Trophoblast cell (in vitro differentiated cells and primary cell): ENCODE data around the gene CDKN2A.
A peak's percentile ranks its signal among the peaks of the same experiment; 100 is the strongest.

Experiments
- DNase-seq, 2 donors: peaks; one replicate each; pipeline ENCODE4 v3.0.0-alpha.2; 2016
- H2AFZ ChIP-seq: 2 replicates; pipeline ENCODE4 v1.6.1; 2013; ENCODE audit warnings: low read length, moderate library complexity, mild to moderate bottlenecking; ENCODE audit not compliant: insufficient read depth, poor library complexity
- H2AK5ac ChIP-seq: 2 replicates; pipeline ENCODE4 v1.6.1; 2013; ENCODE audit warnings: mild to moderate bottlenecking, low read length
- H2BK120ac ChIP-seq: 2 replicates; pipeline ENCODE4 v1.6.1; 2013; ENCODE audit warnings: low read length, mild to moderate bottlenecking, moderate library complexity; ENCODE audit not compliant: insufficient read depth, poor library complexity
- H2BK12ac ChIP-seq: 2 replicates; pipeline ENCODE4 v1.6.1; 2013; ENCODE audit warnings: mild to moderate bottlenecking, low read length, moderate library complexity
- H2BK5ac ChIP-seq: 2 replicates; pipeline ENCODE4 v1.6.1; 2013; ENCODE audit warnings: low read length, low read depth, moderate library complexity, mild to moderate bottlenecking; ENCODE audit not compliant: poor library complexity
- H3K14ac ChIP-seq: 2 replicates; pipeline ENCODE4 v1.6.1; 2013; ENCODE audit warnings: mild to moderate bottlenecking, low read length
- H3K18ac ChIP-seq: 2 replicates; pipeline ENCODE4 v1.6.1; 2013; ENCODE audit warnings: mild to moderate bottlenecking, low read length
- H3K23ac ChIP-seq: 2 replicates; pipeline ENCODE4 v1.6.1; 2013; ENCODE audit warnings: low read length
- H3K27ac ChIP-seq: 2 replicates; pipeline ENCODE4 v1.5.1; 2013; ENCODE audit warnings: low read depth, mild to moderate bottlenecking, inconsistent platforms, low read length, moderate library complexity
- H3K27me3 ChIP-seq: 2 replicates; pipeline ENCODE4 v1.6.1; 2013; ENCODE audit warnings: inconsistent platforms, mild to moderate bottlenecking, low read length, moderate library complexity; ENCODE audit not compliant: insufficient read depth
- H3K36me3 ChIP-seq, 2 experiments: 1 replicate in 1 of 2; 2 replicates in 1 of 2; pipeline ENCODE4 v1.6.1; 2013; ENCODE audit warnings: low read length in 2 of 2, mild to moderate bottlenecking in 2 of 2, moderate library complexity in 1 of 2; ENCODE audit not compliant: insufficient read depth in 2 of 2, control insufficient read depth in 1 of 2
- H3K4ac ChIP-seq: 2 replicates; pipeline ENCODE4 v1.6.1; 2013; ENCODE audit warnings: low read depth, mild to moderate bottlenecking, low read length, moderate library complexity
- H3K4me1 ChIP-seq, 2 experiments: 1 replicate in 1 of 2; 2 replicates in 1 of 2; pipeline ENCODE4 v1.6.1; 2013; ENCODE audit warnings: low read length in 2 of 2, mild to moderate bottlenecking in 2 of 2, moderate library complexity in 1 of 2; ENCODE audit not compliant: insufficient read depth in 2 of 2, control insufficient read depth in 1 of 2
- H3K4me2 ChIP-seq: 2 replicates; pipeline ENCODE4 v1.6.1; 2013; ENCODE audit warnings: inconsistent platforms, mild to moderate bottlenecking, low read length, moderate library complexity
- H3K4me3 ChIP-seq: 2 replicates; pipeline ENCODE4 v1.5.1; 2013; ENCODE audit warnings: mild to moderate bottlenecking, low read depth, low read length, inconsistent platforms
- H3K79me1 ChIP-seq: one replicate; pipeline ENCODE4 v1.6.1; 2013; ENCODE audit warnings: low read length
- H3K79me2 ChIP-seq: 2 replicates; pipeline ENCODE4 v1.6.1; 2013; ENCODE audit warnings: low read length, mild to moderate bottlenecking; ENCODE audit not compliant: control insufficient read depth, insufficient read depth, poor library complexity
- H3K9ac ChIP-seq: 2 replicates; pipeline ENCODE4 v1.6.1; 2013; ENCODE audit warnings: mild to moderate bottlenecking, low read length
- H3K9me3 ChIP-seq: 2 replicates; pipeline ENCODE4 v1.6.1; 2013; ENCODE audit warnings: low read depth, mild to moderate bottlenecking, control low read depth, inconsistent platforms, low read length; ENCODE audit not compliant: insufficient read depth
- H4K12ac ChIP-seq: 2 replicates; pipeline ENCODE4 v1.6.1; 2013; ENCODE audit warnings: low read depth, mild to moderate bottlenecking, low read length, moderate library complexity
- H4K8ac ChIP-seq: 2 replicates; pipeline ENCODE4 v1.6.1; 2013; ENCODE audit warnings: low read depth, mild to moderate bottlenecking, low read length, moderate library complexity
- H4K91ac ChIP-seq: one replicate; pipeline ENCODE4 v1.6.1; 2013; ENCODE audit warnings: low read depth, mild to moderate bottlenecking, low read length, moderate library complexity
- WGBS: extraction: QIAGEN DNeasy Blood & Tissue Kit; methylation state at CpG from one replicate; pipeline ENCODE4 v1.1.7; 2013; ENCODE audit warnings: missing lambda C conversion rate; ENCODE audit not compliant: insufficient read length, insufficient coverage; ENCODE audit errors: extremely low coverage; 5-methylcytosine and 5-hydroxymethylcytosine counted together

Gene CDKN2A

DNA sequence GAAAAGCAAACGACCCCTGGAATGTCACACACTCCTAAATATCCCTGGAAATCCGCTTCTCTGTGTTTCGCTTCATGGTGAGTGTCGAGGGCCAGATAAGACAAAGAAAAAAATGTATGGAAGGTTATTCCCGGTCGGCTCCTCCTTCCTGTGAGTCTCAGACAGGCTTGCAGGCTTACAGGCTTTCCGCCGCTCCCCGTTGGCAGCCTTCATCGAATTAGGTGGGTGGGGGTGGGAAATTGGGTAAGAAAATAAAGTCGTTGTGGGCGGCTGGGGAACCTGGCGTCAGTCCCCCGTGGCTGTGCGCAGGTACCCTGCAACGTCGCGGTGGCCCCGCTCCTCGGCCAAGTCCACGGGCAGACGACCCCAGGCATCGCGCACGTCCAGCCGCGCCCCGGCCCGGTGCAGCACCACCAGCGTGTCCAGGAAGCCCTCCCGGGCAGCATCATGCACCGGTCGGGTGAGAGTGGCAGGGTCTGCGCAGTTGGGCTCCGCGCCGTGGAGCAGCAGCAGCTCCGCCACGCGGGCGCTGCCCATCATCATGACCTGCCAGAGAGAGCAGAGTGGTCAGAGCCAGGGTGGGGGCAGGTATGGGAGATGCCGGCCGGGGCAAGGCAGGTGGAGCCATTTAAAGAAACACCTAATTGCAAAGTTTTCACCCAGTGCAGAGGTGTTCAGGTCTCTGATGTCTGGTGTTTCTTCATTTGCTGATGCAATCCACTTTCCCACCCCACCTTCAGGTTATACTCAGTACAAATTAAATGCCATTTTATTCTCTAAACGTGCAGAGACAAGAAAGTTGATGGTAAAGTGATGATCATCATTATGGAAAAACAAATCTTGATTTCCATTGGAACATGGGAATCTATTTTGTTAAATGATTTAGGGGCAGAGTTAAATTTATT, 11.8 kb upstream of the CDKN2A start:
- H3K9me3 ChIP-seq, result peaks cover 4% of the 10 kb centered on the region
- H3K23ac ChIP-seq, result no peak overlapping the region
- no peak overlapping the region for H2AK5ac ChIP-seq
- H3K79me1 ChIP-seq, result peaks cover 4% of the 10 kb centered on the region
- no peak overlapping the region for H2BK5ac ChIP-seq
- no peak overlapping the region for H4K91ac ChIP-seq
- no CpG with 5 or more reads among the region's 44 CpGs for WGBS
- H3K4me2 ChIP-seq, result peak overlapping the region; percentile 64
- H4K8ac ChIP-seq, result no peak overlapping the region
- H3K4me3 ChIP-seq, result peak overlapping the region; percentile 62
- no peak overlapping the region for H2AFZ ChIP-seq
- H3K27ac ChIP-seq, result no peak overlapping the region
- peaks cover 13% of the 10 kb centered on the region in 2 experiments for H3K36me3 ChIP-seq
- no peak overlapping the region for H2BK12ac ChIP-seq
- H3K4ac ChIP-seq, result no peak overlapping the region
- H3K79me2 ChIP-seq, result peaks cover 5% of the 10 kb centered on the region
- H3K14ac ChIP-seq, result no peak overlapping the region
- no peak overlapping the region for H2BK120ac ChIP-seq
- no peaks in the 10 kb centered on the region for H3K27me3 ChIP-seq
- DNase-seq, result no peak
- H3K4me1 ChIP-seq, result peaks cover 4 to 12% of the 10 kb centered on the region in 2 experiments
- H4K12ac ChIP-seq, result no peak overlapping the region
- H3K18ac ChIP-seq, result peak overlapping the region; percentile 33
- peak overlapping the region; percentile 1 for H3K9ac ChIP-seq

DNA sequence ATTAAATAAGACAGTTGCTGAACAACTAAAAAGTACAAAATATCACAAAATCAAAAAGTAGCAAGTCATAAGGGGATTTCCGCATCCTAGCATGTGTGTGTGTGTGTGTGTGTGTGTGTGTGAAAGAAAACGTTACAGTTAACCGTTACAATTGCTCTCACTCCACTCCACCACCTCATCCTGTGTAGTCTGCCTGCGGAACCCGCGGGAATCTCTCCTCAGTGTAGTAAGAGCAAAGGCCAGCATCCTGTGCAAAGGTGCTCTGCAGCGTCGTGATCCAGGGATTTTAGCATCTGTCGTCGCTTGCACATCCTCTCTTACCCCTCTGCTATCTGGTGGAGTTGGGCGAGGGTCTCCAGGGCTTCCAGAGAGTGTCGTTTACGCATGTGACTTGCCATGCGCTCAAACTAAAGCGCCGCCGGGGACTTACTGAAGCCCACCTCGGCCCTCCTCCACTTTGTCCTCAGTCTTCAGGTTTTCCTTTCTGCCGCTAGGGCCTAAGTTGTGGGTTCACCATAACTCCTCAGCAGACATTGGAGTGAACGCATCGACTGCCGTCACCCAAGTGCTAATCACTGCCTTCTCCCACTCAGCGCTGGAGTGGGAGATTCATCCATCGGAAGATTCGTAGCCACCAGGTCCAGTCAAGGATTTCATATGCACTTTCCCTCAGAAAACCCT, 11.0 kb upstream of the CDKN2A start:
- no peak overlapping the region for H2AK5ac ChIP-seq
- H4K8ac ChIP-seq, result no peak overlapping the region
- H3K23ac ChIP-seq, result no peak overlapping the region
- WGBS, result no CpG with 5 or more reads among the region's 25 CpGs
- H3K27ac ChIP-seq, result no peak overlapping the region
- no peak overlapping the region for H3K18ac ChIP-seq
- H3K4me2 ChIP-seq, result peak overlapping the region; percentile 64
- H2BK12ac ChIP-seq, result no peak overlapping the region
- H3K4ac ChIP-seq, result no peak overlapping the region
- H3K79me1 ChIP-seq, result peaks cover 4% of the 10 kb centered on the region
- H3K9ac ChIP-seq, result peak overlapping the region; percentile 1
- H2BK120ac ChIP-seq, result no peak overlapping the region
- peak overlapping the region; percentile 60 for H3K4me3 ChIP-seq
- no peak overlapping the region for H2AFZ ChIP-seq
- peaks cover 13% of the 10 kb centered on the region in 2 experiments for H3K36me3 ChIP-seq
- no peak overlapping the region for H2BK5ac ChIP-seq
- H3K14ac ChIP-seq, result no peak overlapping the region
- DNase-seq, result no peak
- no peak overlapping the region for H4K91ac ChIP-seq
- H3K27me3 ChIP-seq, result no peaks in the 10 kb centered on the region
- H3K4me1 ChIP-seq, result peaks cover 4 to 12% of the 10 kb centered on the region in 2 experiments
- H4K12ac ChIP-seq, result no peak overlapping the region
- peaks cover 5% of the 10 kb centered on the region for H3K79me2 ChIP-seq
- peaks cover 4% of the 10 kb centered on the region for H3K9me3 ChIP-seq

DNA sequence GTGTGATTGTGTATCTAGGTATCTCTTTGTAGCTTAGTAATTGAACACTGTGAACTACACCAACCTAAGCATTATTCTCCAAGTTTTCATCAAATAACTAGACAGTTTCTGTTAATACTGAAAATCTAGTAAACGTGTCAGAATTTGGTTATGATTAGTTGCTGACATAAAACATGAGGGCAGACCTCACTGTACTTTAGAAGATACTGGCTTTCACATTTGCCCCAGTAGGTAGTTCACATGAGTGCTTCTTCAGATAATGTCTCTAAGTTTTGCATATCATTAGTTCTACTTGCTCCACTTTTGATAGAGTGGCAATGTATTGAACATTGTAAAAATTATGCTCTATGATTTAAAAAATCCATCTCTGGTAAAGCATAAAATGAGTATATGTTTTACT, 7.8 kb upstream of the CDKN2A start:
- WGBS, result no CpG with 5 or more reads among the region's 1 CpG
- DNase-seq, result no peak

DNA sequence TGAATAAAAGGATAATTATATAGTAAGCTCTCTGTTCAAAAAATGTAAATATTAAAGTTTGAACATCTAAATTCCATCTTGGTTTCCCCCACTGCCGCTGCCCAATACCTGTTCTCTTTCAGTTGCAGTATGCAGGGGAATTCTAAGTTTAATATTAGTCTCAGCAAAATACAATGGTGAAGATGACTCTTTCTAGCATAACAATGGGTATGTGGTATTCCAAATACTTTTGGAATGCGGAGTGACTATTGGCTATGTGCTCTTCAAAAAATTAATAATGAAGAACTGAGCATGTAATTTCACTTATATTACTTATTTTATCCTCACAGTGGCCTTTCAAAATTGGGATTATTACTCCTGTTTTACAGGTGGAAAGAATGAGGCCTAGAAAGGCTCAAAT, 3.8 kb upstream of the CDKN2A start:
- Histone ChIP-seq H2BK12ac (no peak overlapping the region), H3K4ac (no peak overlapping the region), H3K14ac (no peak overlapping the region), H2AFZ (no peak overlapping the region), H3K4me2 (no peak overlapping the region), H3K79me1 (peaks cover 5% of the 10 kb centered on the region), H2AK5ac (no peak overlapping the region), H4K91ac (no peak overlapping the region), H4K8ac (no peak overlapping the region), H3K79me2 (peaks cover 6% of the 10 kb centered on the region), H3K36me3 (no peaks in the 10 kb centered on the region), H3K18ac (no peak overlapping the region), H3K9me3 (peaks cover 2% of the 10 kb centered on the region), H3K27me3 (peaks cover 15% of the 10 kb centered on the region), H3K23ac (no peak overlapping the region), H2BK5ac (no peak overlapping the region), H2BK120ac (no peak overlapping the region), H3K4me1 (peaks cover 6 to 10% of the 10 kb centered on the region in 2 experiments), H3K9ac (no peak overlapping the region), H3K4me3 (no peak overlapping the region), H4K12ac (no peak overlapping the region), H3K27ac (no peak overlapping the region)
- no peak for DNase-seq
- WGBS, result no CpG with 5 or more reads among the region's 2 CpGs

More for the DNA sequence above, 7.8 kb upstream of the CDKN2A start:
- Histone ChIP-seq H4K8ac (no peak overlapping the region), H3K27me3 (no peaks in the 10 kb centered on the region), H2BK12ac (no peak overlapping the region), H2BK5ac (no peak overlapping the region), H3K4me2 (no peak overlapping the region), H2AK5ac (no peak overlapping the region), H3K79me1 (no peaks in the 10 kb centered on the region), H3K9ac (no peak overlapping the region), H3K4ac (no peak overlapping the region), H2AFZ (no peak overlapping the region), H3K27ac (no peak overlapping the region), H3K14ac (no peak overlapping the region), H3K23ac (no peak overlapping the region), H3K36me3 (peaks cover 13% of the 10 kb centered on the region in 2 experiments), H3K4me1 (peaks cover 4 to 9% of the 10 kb centered on the region in 2 experiments), H4K12ac (no peak overlapping the region), H3K4me3 (no peak overlapping the region), H3K79me2 (peaks cover 2% of the 10 kb centered on the region), H2BK120ac (no peak overlapping the region), H4K91ac (no peak overlapping the region), H3K18ac (no peak overlapping the region), H3K9me3 (peaks cover 4% of the 10 kb centered on the region)
